ENCODE data around the gene PTGES2. TPM values are rescaled to one million over a fixed set of nuclear protein-coding genes. Genes with fewer than 3 reads are reported as not detected.

PTGES2 gene
- total RNA-seq, 1 donor, result 23.7 TPM

- Histone ChIP-seq H3K4me1 (ENCODE audit: insufficient read depth, low read length) (peaks cover 7% of the 10 kb centered on the region), H3K9me3 (ENCODE audit: low read depth, low read length) (no peaks in the 10 kb centered on the region), H3K4me3 (ENCODE audit: low read length) (no peak overlapping the region), H3K27me3 (ENCODE audit: insufficient read depth, low read length) (no peaks in the 10 kb centered on the region)
These were observed 19.9 kb downstream of the PTGES2 start for GRCh38 chr9:128107468-128108268.

- Histone ChIP-seq H3K9me3 (ENCODE audit: low read depth, low read length) (no peaks in the 10 kb centered on the region), H3K4me3 (ENCODE audit: low read length) (no peak overlapping the region), H3K27me3 (ENCODE audit: insufficient read depth, low read length) (no peaks in the 10 kb centered on the region)
These were observed 20.5 kb downstream of the PTGES2 start for GRCh38 chr9:128106940-128107467.

GRCh38 chr9:128106181-128106939 is 21.2 kb downstream of the PTGES2 start:
- Histone ChIP-seq H3K4me3 (ENCODE audit: low read length) (no peak overlapping the region), H3K9me3 (ENCODE audit: low read depth, low read length) (no peaks in the 10 kb centered on the region), H3K27me3 (ENCODE audit: insufficient read depth, low read length) (no peaks in the 10 kb centered on the region), H3K4me1 (ENCODE audit: insufficient read depth, low read length) (peaks cover 8% of the 10 kb centered on the region)

More at GRCh38 chr9:128106940-128107467, 20.5 kb downstream of the PTGES2 start:
- H3K4me1 ChIP-seq (ENCODE audit: insufficient read depth, low read length), result peaks cover 8% of the 10 kb centered on the region

GRCh38 chr9:128105538-128106175 is 21.9 kb downstream of the PTGES2 start:
- H3K4me1 ChIP-seq (ENCODE audit: insufficient read depth, low read length), result peaks cover 8% of the 10 kb centered on the region
- H3K27me3 ChIP-seq (ENCODE audit: insufficient read depth, low read length), result no peaks in the 10 kb centered on the region
- H3K9me3 ChIP-seq (ENCODE audit: low read depth, low read length), result no peaks in the 10 kb centered on the region
- H3K4me3 ChIP-seq (ENCODE audit: low read length), result no peak overlapping the region

GRCh38 chr9:128104171-128104618 is 23.3 kb downstream of the PTGES2 start:
- Histone ChIP-seq H3K4me3 (ENCODE audit: low read length) (no peak overlapping the region), H3K4me1 (ENCODE audit: insufficient read depth, low read length) (peaks cover 17% of the 10 kb centered on the region), H3K9me3 (ENCODE audit: low read depth, low read length) (no peaks in the 10 kb centered on the region), H3K27me3 (ENCODE audit: insufficient read depth, low read length) (no peaks in the 10 kb centered on the region)

GRCh38 chr9:128103589-128103962 is 24.0 kb downstream of the PTGES2 start:
- H3K9me3 ChIP-seq (ENCODE audit: low read depth, low read length), result no peaks in the 10 kb centered on the region
- H3K4me3 ChIP-seq (ENCODE audit: low read length), result no peak overlapping the region
- no peaks in the 10 kb centered on the region for H3K27me3 ChIP-seq (ENCODE audit: insufficient read depth, low read length)
- H3K4me1 ChIP-seq (ENCODE audit: insufficient read depth, low read length), result peaks cover 23% of the 10 kb centered on the region

- H3K4me3 ChIP-seq (ENCODE audit: low read length), result no peak overlapping the region
- H3K27me3 ChIP-seq (ENCODE audit: insufficient read depth, low read length), result no peaks in the 10 kb centered on the region
- H3K9me3 ChIP-seq (ENCODE audit: low read depth, low read length), result no peaks in the 10 kb centered on the region
- H3K4me1 ChIP-seq (ENCODE audit: insufficient read depth, low read length), result peaks cover 29% of the 10 kb centered on the region
These were observed 24.5 kb downstream of the PTGES2 start for GRCh38 chr9:128102861-128103588.

GRCh38 chr9:128102196-128102595 is 25.3 kb downstream of the PTGES2 start:
- Histone ChIP-seq H3K4me1 (ENCODE audit: insufficient read depth, low read length) (peaks cover 37% of the 10 kb centered on the region), H3K4me3 (ENCODE audit: low read length) (no peak overlapping the region)

GRCh38 chr9:128101690-128102089 is 25.8 kb downstream of the PTGES2 start:
- no peaks in the 10 kb centered on the region for H3K9me3 ChIP-seq (ENCODE audit: low read depth, low read length)
- peaks cover 39% of the 10 kb centered on the region for H3K4me1 ChIP-seq (ENCODE audit: insufficient read depth, low read length)
- H3K4me3 ChIP-seq (ENCODE audit: low read length), result no peak overlapping the region
- no peaks in the 10 kb centered on the region for H3K27me3 ChIP-seq (ENCODE audit: insufficient read depth, low read length)

More at GRCh38 chr9:128102196-128102595, 25.3 kb downstream of the PTGES2 start:
- Histone ChIP-seq H3K9me3 (ENCODE audit: low read depth, low read length) (no peaks in the 10 kb centered on the region), H3K27me3 (ENCODE audit: insufficient read depth, low read length) (no peaks in the 10 kb centered on the region)

GRCh38 chr9:128101231-128101661 is 26.3 kb downstream of the PTGES2 start:
- H3K4me1 ChIP-seq (ENCODE audit: insufficient read depth, low read length), result peaks cover 39% of the 10 kb centered on the region

GRCh38 chr9:128100581-128100980 is 26.9 kb downstream of the PTGES2 start:
- Histone ChIP-seq H3K27me3 (ENCODE audit: insufficient read depth, low read length) (no peaks in the 10 kb centered on the region), H3K9me3 (ENCODE audit: low read depth, low read length) (no peaks in the 10 kb centered on the region), H3K4me1 (ENCODE audit: insufficient read depth, low read length) (peaks cover 40% of the 10 kb centered on the region), H3K4me3 (ENCODE audit: low read length) (no peak overlapping the region)

More at GRCh38 chr9:128101231-128101661, 26.3 kb downstream of the PTGES2 start:
- Histone ChIP-seq H3K9me3 (ENCODE audit: low read depth, low read length) (no peaks in the 10 kb centered on the region), H3K4me3 (ENCODE audit: low read length) (no peak overlapping the region), H3K27me3 (ENCODE audit: insufficient read depth, low read length) (no peaks in the 10 kb centered on the region)

GRCh38 chr9:128099932-128100491 is 27.5 kb downstream of the PTGES2 start:
- H3K27me3 ChIP-seq (ENCODE audit: insufficient read depth, low read length), result no peaks in the 10 kb centered on the region
- no peaks in the 10 kb centered on the region for H3K9me3 ChIP-seq (ENCODE audit: low read depth, low read length)
- H3K4me1 ChIP-seq (ENCODE audit: insufficient read depth, low read length), result peaks cover 45% of the 10 kb centered on the region
- no peak overlapping the region for H3K4me3 ChIP-seq (ENCODE audit: low read length)

- Histone ChIP-seq H3K27me3 (ENCODE audit: insufficient read depth, low read length) (no peaks in the 10 kb centered on the region), H3K4me1 (ENCODE audit: insufficient read depth, low read length) (peaks cover 52% of the 10 kb centered on the region), H3K9me3 (ENCODE audit: low read depth, low read length) (no peaks in the 10 kb centered on the region), H3K4me3 (ENCODE audit: low read length) (no peak overlapping the region)
These were observed 28.1 kb downstream of the PTGES2 start for GRCh38 chr9:128099231-128099931.

Measured in mononuclear cell (primary cell).